Eye (tissue), 1 donor: Measurements from ENCODE around the gene LLGL2.
"Not testable (repeated sequence)": the region's sequence is repeated elsewhere in the genome, so short reads cannot be mapped to it uniquely, and the experiment has no call there.

Experiments
- DNase-seq: peaks from one replicate; pipeline ENCODE4 v3.0.0-alpha.2; 2015

LLGL2 gene

DNA sequence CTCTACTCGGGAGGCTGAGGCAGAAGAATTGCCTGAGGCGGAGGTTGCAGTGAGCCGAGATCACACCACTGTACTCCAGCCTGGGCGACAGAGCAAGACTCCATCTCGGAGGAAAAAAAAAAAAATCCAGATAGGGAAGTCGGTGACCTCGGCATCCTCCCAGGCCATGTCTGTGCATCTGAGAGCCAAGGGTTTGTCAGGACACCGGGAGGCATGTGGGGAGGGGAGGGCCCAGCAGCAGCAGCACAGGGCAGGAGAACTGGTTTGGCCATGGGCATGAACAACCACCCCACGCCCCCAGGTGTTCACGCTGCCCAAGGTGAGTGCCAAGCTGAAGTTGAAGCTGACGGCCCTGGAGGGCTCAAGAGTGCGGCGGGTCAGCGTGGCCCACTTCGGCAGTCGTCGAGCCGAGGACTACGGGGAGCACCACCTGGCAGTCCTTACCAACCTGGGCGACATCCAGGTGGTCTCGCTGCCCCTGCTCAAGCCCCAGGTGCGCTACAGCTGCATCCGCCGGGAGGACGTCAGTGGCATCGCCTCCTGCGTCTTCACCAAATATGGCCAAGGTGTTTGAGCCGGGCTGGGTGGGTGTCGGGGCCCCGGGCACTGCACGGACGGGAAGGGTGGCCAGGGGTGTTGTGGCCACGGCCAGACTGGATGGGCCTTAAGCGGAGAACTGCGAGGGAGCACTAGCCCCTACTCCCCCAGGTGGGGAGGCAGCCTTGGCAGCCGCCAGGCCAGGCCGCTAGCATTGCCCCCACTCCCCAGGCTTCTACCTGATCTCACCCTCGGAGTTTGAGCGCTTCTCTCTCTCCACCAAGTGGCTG, 47.4 kb downstream of the LLGL2 start:
- no peak for DNase-seq

DNA sequence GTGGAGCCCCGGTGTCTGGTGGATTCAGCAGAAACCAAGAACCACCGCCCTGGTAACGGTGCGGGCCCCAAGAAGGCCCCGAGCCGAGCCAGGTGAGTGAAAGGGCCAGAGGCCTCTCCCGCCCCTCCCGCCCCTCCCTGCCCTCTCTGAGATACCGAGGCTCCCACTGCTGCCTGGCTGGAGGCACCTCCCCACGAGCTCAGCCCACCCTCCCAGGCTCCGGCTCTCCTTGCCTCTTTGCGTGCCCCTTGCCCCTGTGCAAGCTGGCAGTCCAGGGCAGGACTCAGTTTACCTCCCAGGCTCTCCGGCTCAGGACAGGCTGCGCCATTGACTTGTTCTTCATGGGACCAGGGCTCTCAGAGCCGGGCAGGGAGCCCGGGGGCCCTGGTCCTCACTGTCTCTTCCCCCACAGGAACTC, 48.1 kb downstream of the LLGL2 start:
- DNase-seq, result no peak

DNA sequence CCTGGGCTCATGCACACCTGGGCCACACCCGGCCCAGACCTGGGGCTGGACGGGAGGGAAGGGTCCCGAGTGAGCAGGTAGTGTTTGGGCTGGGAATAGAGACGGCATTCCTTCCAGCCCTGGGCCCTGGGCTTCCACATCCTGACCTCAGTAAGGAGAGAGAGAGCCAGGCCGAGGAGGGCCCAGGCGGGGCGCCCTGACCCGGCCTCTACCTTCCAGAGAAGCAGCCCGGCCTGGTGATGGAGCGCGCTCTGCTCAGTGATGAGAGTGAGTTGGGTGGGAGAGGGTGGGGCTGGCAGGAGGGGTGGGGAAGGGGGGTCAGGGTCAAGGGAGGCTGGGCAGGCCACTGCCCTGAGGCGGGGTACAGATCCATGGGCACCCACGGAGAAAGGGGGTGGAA, 48.5 kb downstream of the LLGL2 start:
- no peak for DNase-seq

DNA sequence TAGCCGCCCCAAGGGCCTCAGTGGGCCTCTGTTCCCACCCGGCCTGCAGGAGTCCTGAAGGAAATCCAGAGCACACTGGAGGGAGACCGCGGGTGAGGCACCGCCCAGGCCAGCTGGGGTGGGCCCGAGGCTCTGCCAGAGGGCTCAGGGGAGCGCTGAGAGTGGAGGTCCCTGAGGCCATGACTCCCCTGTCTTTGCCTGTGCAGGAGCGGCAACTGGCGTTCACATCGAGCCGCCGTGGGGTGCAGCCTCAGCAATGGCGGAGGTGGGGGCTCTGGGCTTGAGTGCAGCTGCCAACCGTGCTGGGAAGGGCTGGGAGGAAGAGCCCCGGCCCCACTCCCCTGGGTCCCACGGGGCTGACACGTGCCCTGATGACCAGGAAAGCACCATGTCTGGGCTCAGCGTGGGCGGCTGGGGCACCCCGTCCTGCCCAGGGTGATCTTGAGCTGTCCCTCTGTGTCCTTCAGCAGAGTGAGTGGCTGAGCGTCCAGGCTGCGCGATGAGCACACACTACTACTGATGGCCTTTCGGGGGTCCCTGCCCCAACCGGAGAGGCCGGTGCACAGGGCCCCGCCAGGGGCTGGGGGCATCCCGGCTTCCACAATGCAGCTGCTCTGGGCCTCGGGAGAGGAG, 49.0 kb downstream of the LLGL2 start:
- DNase-seq, result no peak

DNA sequence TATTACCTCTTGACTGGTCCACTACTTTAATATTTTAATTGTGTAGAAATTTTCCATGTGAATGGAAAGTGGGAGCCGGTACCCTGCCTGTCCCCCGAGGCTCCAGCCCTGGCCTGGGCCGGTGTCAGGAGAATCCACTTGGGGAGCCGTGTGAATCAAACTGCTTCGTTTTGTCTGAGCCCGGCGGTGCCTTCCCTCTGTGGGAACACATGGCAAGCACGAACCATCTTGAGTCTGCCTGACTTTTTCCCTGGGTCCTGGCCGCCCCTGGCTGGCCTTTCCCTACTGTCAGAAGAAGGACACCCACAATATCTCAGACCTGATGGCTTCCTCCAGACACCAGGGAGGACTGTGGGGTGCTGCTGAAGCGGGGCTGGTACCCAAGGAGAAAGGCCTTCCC, 49.7 kb downstream of the LLGL2 start:
- DNase-seq, result no peak

DNA sequence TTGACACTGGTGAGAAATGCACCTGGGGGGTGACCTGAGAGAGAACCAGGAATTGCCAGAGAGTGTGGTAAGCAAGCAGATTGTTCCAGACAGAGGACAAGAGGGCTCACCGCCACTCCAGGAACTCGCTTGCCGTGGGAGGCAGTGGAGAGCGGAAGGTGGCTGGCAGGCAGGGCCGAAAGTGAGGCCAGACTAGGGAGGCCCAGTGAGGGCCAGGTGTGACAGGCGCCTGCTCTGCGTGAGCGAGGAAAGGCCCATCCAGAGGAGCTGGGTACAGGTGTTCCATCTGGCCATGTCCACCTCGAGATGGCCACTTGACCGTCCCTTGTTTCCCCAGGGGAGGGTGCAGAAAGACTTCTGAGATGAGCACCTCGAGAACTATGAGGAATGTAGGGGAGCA, 50.2 kb downstream of the LLGL2 start:
- no peak for DNase-seq

DNA sequence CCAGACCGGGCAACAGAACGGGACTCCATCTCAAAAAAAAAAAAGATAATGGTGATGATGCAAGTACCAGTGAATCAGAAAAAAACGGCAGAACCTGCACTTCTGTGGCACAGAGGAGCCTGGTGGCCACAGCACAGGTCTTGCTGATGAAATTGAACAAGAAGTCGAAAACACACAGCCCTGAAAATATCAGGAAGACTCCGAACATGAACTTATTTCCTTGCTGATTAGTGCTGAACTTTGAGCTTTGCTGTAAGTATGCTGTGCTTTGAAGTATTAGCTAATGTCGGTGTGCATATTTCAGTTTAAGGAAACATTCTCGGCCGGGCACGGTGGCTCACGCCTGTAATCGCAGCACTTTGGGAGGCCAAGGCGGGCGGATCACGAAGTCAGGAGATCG, 51.2 kb downstream of the LLGL2 start:
- DNase-seq, result no peak

DNA sequence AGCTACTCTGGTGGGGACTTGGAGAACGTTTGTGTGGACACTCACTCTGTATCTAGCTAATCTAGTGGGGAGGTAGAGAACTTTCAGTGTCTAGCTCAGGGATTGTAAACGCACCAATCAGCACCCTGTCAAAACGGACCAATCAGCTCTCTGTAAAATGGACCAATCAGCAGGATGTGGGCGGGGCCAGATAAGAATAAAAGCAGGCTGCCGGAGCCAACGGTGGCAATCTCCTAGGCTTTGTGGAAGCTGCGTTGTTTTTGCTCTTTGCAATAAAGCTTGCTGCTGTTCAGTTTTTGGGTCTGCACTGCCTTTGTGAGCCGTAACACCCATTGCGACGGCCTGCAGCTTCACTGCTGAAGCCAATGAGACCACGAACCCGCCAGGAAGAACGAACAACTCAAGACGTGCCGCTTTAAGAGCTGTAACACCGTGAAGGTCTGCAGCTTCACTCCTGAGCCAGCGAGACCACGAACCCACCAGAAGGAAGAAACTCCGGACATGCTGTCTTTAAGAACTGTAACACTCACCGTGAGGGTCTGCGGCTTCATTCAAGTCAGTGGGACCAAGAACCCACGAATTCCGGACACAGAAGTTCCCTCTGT, 55.7 kb downstream of the LLGL2 start:
- not testable (repeated sequence) for DNase-seq

DNA sequence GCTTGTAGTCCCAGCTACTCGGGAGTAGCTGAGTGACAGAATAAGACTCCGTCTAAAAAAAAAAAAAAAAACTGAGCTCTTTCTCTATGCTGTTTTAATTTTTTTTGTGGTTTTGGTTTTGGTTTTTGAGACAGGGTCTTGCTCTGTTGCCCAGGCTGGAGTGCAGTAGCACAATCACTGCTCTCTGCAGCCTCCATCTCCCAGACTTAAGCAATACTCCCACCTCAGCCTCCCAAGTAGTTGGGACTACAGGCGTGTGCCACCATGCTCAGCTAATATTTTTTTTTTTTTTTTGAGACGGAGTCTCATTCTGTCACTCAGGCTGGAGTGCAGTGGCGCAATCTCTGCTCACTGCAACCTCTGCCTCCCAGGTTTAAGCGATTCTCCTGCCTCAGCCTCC, 57.7 kb downstream of the LLGL2 start:
- DNase-seq, result not testable (repeated sequence)

DNA sequence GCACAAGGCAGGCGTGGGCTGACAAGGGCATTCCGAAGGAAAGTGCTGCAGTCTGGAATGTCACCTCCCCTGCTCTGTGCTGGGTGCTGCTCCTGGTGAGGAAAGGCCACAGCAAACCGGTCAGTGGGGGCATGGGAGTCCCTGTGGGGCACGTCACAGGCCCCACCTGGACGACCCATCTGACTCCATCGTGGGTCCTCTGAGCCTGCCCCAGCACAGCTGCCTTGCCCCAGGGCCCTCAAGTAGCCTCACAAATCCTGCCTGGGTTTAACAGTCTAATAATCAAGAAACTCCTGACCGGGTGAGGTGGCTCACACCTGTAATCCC, 59.3 kb downstream of the LLGL2 start:
- DNase-seq, result no peak

DNA sequence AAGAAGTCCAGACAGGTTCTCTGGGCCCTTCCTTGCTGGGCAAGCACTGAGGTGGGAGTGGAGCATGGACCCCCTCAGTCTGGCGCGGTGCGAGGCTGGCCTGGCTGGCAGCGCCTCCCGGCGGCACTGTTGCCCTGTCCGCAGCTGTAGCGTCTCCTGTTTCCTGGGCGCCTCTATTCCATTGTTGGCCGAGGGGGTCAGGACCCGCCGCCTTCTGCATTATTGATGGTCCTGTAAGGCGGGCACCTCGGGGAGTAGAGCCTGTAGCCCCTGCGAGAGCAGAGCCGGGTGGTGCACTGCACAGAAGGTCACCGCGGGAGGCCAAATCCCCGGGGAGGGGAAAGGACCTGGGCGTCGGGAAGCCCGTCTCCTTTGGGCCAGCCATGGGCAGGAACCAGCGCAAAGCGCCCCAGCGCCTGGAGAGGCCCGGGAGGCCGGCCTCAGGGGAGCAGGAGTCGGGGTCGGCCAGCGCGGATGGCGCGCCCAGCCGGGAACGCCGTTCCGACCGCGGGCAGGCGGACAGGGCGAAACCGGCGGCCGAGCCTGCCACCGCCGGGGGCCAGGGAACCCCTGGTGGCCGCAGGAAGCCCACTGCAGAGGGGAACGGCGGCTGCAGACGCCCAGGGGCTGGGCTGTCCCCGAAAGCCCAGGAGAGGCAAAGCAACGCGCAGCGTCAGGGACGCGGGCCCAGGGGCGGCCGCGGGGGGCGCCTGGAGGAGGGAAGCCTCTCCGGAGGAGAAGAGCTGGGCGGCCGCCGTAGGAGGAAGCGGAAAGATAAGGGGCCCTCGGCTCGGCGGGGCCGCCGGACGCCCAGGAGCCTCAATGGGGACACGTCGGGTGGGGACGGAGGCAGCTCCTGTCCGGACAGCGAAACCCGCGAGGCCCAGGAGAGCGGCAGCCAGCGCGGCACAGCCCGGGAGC, 62.4 kb downstream of the LLGL2 start, which contains the start of gene MYO15B:
Gene MYO15B (plus strand): TSS at position 126 of the 921 bp plus-strand sequence. CDS start 258 bp downstream, at position 384.
- DNase-seq, result peak; percentile 86

DNA sequence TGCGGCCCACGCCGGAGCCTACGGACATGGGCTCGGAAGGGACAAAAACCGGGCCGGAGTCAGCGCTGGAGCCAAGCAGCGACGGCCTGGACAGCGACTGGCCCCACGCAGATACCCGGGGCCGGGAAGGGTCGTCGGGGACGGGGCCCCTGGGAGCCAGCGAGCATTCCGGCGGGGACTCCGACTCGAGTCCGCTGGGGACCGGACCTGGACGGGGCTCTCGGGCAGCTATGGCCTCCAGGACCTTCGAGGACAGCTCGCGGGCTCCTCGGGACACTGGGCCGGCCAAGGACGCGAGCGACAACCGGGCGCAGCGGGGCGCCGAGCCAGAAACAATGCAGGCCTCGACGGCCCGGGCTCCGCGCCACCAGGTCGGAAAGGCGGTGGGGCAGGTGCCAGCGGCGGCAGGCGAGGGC, 63.1 kb downstream of the LLGL2 start:
- peak; percentile 76 for DNase-seq

DNA sequence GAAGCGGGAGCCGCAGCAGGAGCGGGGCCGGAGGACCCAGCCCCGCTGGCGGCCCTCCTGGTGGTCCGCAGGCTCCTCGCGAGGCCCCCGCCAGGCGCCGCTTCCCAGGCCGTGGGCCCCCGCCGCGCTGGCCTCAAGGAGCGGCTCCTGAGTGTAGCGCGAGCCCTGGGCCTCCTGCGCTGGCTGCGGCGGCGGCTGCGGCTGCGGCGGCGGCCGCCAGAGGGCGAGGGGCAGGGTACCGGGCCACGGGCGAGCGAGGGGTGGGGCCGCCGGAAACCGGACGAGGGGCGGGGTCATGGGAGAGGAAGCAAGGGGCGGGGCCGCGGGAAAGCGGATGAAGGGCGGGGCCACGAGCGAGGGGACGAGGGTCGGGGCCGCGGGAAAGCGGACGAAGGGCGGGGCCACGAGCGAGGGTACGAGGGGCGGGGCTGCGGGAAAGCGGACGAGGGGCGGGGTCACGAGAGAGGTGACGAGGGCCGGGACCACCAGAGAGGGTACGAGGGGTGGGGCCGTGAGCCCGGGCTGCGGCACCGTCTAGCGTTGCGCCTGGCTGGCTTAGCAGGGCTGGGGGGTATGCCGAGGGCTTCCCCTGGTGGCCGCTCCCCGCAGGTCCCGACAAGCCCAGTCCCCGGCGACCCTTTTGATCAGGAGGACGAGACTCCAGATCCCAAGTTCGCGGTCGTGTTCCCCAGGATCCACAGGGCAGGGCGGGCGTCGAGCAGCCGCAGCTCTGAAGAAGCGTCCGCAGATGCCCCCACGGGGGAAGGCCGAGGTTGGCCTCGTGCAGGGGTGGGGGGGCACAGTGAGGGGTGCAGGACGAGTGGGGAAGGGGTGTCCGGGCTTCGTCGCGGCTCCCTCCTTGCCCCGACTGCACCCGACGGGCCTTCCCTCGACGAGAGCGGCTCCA, 63.8 kb downstream of the LLGL2 start:
- DNase-seq, result peak; percentile 98

DNA sequence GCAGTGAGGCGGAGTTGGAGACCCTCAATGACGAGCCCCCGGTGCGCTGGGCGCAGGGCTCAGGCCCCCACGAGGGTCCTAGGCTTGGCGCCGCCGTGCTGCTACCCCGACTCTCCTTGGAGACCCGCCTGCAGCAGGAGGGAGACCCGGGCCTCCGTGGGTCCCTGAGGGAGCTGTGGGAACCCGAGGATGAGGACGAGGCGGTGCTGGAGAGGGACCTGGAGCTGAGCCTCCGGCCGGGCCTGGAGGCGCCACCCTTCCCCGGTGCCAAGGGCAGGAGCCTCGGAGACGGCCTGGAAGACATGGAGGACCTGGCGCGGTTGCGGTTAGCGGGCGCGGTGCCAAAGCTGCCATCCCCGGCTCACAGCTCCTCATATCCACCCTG, 64.4 kb downstream of the LLGL2 start:
- DNase-seq, result no peak

DNA sequence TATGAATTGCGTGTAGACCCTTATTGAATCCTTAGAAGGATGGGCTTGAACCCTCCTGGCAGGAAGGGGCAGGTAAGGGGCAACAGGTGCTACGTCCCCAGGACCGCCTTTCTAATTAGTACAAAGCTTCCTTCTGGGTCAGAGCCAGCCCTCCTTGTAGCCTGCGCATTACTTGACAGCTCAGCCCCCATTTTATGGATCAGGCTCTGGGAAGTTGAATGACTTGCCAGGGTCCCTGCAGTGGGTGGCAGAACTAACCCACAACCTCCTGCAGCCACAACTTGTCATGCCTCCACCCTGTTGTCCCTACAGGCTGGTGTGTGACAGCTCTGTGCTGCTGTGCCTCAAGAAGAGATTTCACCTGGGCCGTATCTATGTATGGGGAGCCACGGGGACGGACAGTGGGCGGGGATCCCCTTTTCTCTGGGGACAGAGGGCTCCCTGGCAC, 64.8 kb downstream of the LLGL2 start:
- DNase-seq, result no peak

DNA sequence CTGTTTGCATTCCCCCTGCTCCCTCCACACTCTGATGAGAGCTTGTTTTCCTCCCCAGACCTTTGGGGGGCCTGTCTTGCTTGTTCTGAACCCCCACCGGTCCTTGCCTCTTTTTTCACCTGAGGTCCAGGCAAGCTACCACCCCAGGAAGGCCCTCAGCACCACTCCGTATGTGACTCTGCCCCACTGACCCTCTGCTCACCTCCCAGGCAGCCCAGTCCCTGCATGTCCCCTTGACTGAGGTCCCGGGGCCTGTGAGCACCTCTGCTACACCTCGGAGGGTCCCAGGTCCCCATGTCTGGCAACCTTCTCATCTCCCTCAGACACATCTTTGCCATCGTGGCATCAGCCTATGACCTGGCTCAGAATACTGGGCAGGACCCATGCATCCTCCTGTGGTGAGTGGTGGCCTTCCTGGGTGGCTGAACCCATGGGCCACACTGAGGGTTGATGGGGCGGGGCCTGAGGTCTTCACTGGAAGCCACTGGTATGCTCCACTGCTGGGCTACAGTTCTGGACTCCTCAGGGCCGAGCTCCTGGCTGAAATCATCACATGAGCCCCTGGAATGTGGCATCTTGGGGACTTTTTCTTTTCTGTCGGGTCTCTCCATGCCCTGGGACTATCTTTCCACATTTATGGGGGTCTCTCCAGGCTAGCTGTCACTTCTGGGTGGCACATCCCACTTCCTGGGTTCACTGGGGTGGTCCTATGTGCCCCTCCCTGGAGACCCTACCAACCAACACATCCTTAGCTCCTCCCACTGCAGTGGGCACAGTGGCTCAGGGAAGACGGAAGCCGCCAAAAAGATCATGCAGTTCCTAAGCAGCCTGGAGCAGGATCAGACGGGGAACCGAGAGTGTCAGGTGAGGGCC, 65.6 kb downstream of the LLGL2 start:
- no peak for DNase-seq

DNA sequence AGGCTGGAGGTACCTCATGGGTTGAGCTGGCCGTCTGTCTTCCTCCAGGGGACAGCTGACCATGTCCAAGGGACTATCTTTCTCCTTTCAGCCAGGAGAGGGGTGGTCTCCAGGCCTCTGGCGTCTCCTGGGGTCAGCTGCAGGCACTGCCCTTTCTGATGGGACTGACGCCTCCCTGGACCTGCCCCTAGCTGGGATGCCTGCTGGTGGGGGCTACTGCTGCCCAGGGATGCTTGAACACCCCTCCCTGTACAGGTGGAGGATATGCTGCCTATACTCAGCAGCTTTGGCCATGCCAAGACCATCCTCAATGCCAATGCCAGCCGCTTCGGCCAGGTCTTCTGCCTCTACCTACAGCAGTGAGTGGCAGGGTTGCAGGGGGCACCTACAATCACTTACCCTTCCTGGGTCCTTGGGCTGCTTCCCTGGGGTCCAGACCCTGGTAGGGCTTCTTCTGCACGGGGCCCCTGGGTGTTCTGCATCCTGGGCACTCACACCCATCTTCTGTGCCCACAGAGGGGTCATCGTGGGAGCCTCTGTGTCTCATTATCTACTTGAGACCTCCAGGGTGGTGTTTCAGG, 66.3 kb downstream of the LLGL2 start:
- no peak for DNase-seq

DNA sequence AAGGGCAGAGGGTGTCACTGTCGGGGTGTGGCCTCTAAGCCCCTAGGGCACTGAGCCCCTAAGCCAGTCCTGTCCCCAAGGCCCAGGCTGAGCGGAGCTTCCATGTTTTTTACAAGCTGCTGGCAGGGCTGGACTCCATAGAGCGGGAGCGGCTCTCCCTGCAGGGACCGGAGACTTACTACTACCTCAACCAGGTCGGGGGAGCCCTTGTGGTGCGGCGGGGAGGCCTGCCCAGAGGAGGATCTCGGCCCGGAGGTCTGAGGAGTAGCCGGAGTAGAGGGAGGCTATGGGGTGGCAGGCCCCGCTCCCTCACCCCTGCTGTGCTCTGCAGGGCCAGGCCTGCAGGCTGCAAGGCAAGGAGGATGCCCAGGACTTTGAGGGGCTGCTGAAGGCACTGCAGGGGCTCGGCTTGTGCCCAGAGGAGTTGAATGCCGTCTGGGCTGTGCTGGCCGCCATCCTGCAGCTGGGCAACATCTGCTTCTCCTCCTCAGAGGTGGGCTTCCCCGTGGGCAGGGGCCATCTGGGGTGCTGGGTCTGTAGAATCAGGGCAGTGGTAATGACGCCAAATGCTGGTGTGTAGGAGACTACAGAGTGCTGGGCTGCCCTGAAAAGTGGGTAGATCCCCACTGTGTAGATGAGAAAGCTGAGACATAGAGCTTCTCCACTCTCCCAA, 67.0 kb downstream of the LLGL2 start:
- DNase-seq, result no peak

DNA sequence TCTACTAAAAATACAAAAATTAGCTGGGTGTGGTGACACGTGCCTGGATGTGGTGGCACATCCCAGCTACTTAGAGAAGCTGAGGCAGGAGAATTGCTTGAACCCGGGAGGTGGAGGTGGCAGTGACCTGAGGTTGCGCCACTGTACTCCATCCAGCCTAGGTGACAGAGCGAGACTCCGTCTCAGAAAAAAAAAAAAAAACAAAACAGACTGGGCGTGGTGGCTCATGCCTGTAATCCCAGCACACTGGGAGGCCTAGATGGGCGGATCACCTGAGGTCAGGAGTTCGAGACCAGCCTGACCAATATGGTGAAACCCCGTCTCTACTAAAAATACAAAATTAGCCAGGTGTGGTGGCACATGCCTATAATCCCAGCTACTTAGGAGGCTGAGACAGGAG, 67.9 kb downstream of the LLGL2 start:
- not testable (repeated sequence) for DNase-seq
